Measurements from ENCODE around the gene CCDC9B. TPM values are rescaled to one million over a fixed set of nuclear protein-coding genes. Genes with fewer than 3 reads are reported as not detected.

CCDC9B gene
- polyA plus RNA-seq, 1 of the 3 experiments (the other 2 are of a cell fraction) = 13.7 TPM

GRCh38 chr15:40332113-40332781 is 8.5 kb downstream of the CCDC9B start:
- no peak for DNase-seq
- no peak overlapping the region for H3K4me2 ChIP-seq
- H3K36me3 ChIP-seq (replicated peaks in 1 of 2; ENCODE audit: control insufficient read depth in 1 of 2, insufficient read depth in 2 of 2, low read length in 1 of 2) = peaks cover 18 to 26% of the 10 kb centered on the region in 2 experiments
- peaks cover 13% of the 10 kb centered on the region; the same call in 1 of the 2 replicates for H3K79me2 ChIP-seq (ENCODE audit: insufficient read depth)
- ChIA-PET CTCF (interaction anchor here (1.5 to 70.6 kb wide), 5 partner anchors 9 to 115 kb away, joined by 5 to 2194 read pairs (median 184); partner anchors contain the start of genes ANKRD63, CCDC9B, DISP2 and INAFM2), POLR2A (interaction anchor here (1.6 kb wide), 1 partner anchor 9 kb away, joined by 4 read pairs; the partner anchor contains the start of gene CCDC9B)
- no peak overlapping the region for H3K9ac ChIP-seq
- 88% methylated on average over 8 of the region's 8 CpGs for WGBS (ENCODE audit: low lambda C conversion rate)
- H3K9me2 ChIP-seq = no peaks in the 10 kb centered on the region
- no peak overlapping the region for H2AFZ ChIP-seq (ENCODE audit: low read depth)
- no peaks in the 10 kb centered on the region for H3K27me3 ChIP-seq (ENCODE audit: insufficient read depth)
- H3K4me3 ChIP-seq (ENCODE audit: low read depth in 2 of 2, low read length in 1 of 2) = no peak overlapping the region
- no peak overlapping the region for H3K27ac ChIP-seq (ENCODE audit: low read depth in 2 of 2, low read length in 1 of 2)
- TF ChIP-seq JUND (IDR thresholded peaks at IDR 0.05) = no peak
- TF ChIP-seq MXI1 (IDR thresholded peaks at IDR 0.05; ENCODE audit: low read depth, low read length) = no peak
- TF ChIP-seq, protein P1, sequence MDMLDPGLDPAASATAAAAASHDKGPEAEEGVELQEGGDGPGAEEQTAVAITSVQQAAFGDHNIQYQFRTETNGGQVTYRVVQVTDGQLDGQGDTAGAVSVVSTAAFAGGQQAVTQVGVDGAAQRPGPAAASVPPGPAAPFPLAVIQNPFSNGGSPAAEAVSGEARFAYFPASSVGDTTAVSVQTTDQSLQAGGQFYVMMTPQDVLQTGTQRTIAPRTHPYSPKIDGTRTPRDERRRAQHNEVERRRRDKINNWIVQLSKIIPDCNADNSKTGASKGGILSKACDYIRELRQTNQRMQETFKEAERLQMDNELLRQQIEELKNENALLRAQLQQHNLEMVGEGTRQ (IDR thresholded peaks at IDR 0.05; ENCODE audit: borderline replicate concordance, low read depth, low read length) = no peak
- no peak for TF ChIP-seq TAF1 (IDR thresholded peaks at IDR 0.05; ENCODE audit: borderline replicate concordance, low read depth, low read length)
- TF ChIP-seq EZH2phosphoT487 (IDR thresholded peaks at IDR 0.05; ENCODE audit: borderline replicate concordance, low read depth) = no peak
- TF ChIP-seq, protein P2, sequence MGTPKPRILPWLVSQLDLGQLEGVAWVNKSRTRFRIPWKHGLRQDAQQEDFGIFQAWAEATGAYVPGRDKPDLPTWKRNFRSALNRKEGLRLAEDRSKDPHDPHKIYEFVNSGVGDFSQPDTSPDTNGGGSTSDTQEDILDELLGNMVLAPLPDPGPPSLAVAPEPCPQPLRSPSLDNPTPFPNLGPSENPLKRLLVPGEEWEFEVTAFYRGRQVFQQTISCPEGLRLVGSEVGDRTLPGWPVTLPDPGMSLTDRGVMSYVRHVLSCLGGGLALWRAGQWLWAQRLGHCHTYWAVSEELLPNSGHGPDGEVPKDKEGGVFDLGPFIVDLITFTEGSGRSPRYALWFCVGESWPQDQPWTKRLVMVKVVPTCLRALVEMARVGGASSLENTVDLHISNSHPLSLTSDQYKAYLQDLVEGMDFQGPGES (IDR thresholded peaks at IDR 0.05; ENCODE audit: low read depth, low read length) = no peak
- TF ChIP-seq NFIC (IDR thresholded peaks at IDR 0.05; ENCODE audit: borderline replicate concordance) = no peak
- no peak for TF ChIP-seq SIN3A (IDR thresholded peaks at IDR 0.05; ENCODE audit: borderline replicate concordance, low read depth, low read length)
- TF ChIP-seq RFX5 (IDR thresholded peaks at IDR 0.05; ENCODE audit: low read length) = no peak
- no peak for TF ChIP-seq RAD21 (IDR thresholded peaks at IDR 0.05; ENCODE audit: low read length)
- TF ChIP-seq, protein P3, sequence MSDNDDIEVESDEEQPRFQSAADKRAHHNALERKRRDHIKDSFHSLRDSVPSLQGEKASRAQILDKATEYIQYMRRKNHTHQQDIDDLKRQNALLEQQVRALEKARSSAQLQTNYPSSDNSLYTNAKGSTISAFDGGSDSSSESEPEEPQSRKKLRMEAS (IDR thresholded peaks at IDR 0.05; ENCODE audit: low read depth) = no peak
- no peak for TF ChIP-seq FOXM1 (IDR thresholded peaks at IDR 0.05; ENCODE audit: low read depth)
- no peak for TF ChIP-seq GABPA (IDR thresholded peaks at IDR 0.05; ENCODE audit: low read depth)
- TF ChIP-seq ELF1 (IDR thresholded peaks at IDR 0.05) = no peak
- no peak for TF ChIP-seq CHD2 (IDR thresholded peaks at IDR 0.05; ENCODE audit: low read length, partially characterized antibody)
- TF ChIP-seq SMC3 (IDR thresholded peaks at IDR 0.05; ENCODE audit: low read depth, low read length) = no peak
- no peak for TF ChIP-seq REST (IDR thresholded peaks at IDR 0.05; ENCODE audit: low read depth, low read length)
- no peak for TF ChIP-seq TCF12 (IDR thresholded peaks at IDR 0.05)
- TF ChIP-seq ZBTB33 (IDR thresholded peaks at IDR 0.05; ENCODE audit: borderline replicate concordance, low read depth) = no peak
- peaks cover 27% of the 10 kb centered on the region for H3F3A ChIP-seq (replicated peaks; ENCODE audit: insufficient read depth)
- no peaks in the 10 kb centered on the region for H3K9me3 ChIP-seq
- no peaks in the 10 kb centered on the region for H4K20me1 ChIP-seq (ENCODE audit: insufficient read depth)
- peaks cover 19 to 30% of the 10 kb centered on the region in 2 experiments; a peak in 3 of 4 replicates for H3K4me1 ChIP-seq (ENCODE audit: control insufficient read depth in 1 of 2, insufficient read depth in 2 of 2, low read depth in 1 of 2, low read length in 1 of 2)

Measured in SK-N-SH (cell line).